ENCODE measurements around the gene P2RX4.
"Not testable (repeated sequence)": the region's sequence is repeated elsewhere in the genome, so short reads cannot be mapped to it uniquely, and the experiment has no call there.

Gene P2RX4

DNA sequence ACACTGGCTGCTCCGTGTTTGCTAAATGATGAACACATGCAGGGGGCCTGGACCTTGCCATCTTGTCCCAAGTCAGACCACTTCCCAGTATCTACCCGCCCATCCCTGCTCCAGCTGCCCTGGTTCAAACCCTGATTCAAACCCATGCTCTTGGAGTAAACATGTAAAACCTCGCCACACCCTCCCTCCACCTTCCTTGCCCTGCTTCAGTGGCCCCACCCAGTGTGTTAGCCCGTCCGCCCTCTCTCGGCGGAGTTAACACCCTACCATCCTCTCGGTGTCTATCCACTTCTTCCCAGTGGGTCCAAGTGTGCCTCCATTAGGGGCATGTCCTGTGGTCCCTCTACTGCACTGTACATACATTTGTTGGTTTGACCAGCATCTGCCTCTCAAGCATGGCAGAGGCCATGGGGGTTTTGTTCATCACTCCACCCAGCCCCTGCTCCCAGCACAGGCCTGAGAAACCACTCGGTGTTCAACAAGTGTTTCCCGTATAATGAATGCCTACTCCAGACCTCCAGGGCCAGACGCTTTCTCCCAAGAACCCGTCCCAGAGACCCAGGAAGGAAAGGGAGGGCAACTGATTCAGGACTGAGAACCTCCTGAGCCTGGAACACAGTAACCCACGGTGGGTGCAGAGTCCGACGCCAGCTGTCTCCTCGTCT lies 37.1 kb downstream of the P2RX4 start:
- no peaks in the 10 kb centered on the region for H3K27me3 ChIP-seq (replicated peaks; ENCODE audit: control insufficient read depth, insufficient read depth, low read length)
- no peak overlapping the region for H3K9ac ChIP-seq (ENCODE audit: low read length)
- H3K4me3 ChIP-seq (ENCODE audit: low read length): no peak overlapping the region
- no peaks in the 10 kb centered on the region for H3K9me3 ChIP-seq (ENCODE audit: control insufficient read depth, low read length)
- no peaks in the 10 kb centered on the region for H3K4me1 ChIP-seq (ENCODE audit: control insufficient read depth, insufficient read depth, low read length)
- H3K36me3 ChIP-seq (ENCODE audit: control insufficient read depth, insufficient read depth, low read length, severe bottlenecking): peaks cover 79% of the 10 kb centered on the region
- no peak for DNase-seq (ENCODE audit: low read depth)

DNA sequence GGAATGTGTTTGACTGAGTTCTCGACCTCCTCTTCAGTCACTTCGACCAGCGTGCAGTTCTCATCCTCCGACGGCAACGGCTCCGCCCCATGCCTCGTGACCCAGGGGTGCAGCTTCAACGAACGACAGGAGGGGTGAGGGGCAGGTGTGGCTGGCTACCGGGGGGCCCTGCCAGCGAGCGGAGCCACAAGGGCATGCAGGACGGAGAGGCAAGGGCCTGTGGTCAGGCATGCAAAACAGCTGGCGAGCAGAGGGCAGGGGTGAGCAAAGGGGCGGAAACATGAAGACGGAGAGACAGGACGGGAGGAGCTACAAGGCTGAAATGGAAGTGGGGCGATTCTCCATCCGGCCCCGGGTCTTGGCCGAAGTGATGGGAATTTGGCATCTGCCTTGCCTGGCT lies 38.7 kb downstream of the P2RX4 start:
- H3K9me3 ChIP-seq (ENCODE audit: control insufficient read depth, low read length): no peaks in the 10 kb centered on the region
- no peak overlapping the region for H3K9ac ChIP-seq (ENCODE audit: low read length)
- no peaks in the 10 kb centered on the region for H3K27me3 ChIP-seq (replicated peaks; ENCODE audit: control insufficient read depth, insufficient read depth, low read length)
- no peaks in the 10 kb centered on the region for H3K4me1 ChIP-seq (ENCODE audit: control insufficient read depth, insufficient read depth, low read length)
- no peak for DNase-seq (ENCODE audit: low read depth)
- H3K36me3 ChIP-seq (ENCODE audit: control insufficient read depth, insufficient read depth, low read length, severe bottlenecking): peaks cover 89% of the 10 kb centered on the region
- H3K4me3 ChIP-seq (ENCODE audit: low read length): no peak overlapping the region

DNA sequence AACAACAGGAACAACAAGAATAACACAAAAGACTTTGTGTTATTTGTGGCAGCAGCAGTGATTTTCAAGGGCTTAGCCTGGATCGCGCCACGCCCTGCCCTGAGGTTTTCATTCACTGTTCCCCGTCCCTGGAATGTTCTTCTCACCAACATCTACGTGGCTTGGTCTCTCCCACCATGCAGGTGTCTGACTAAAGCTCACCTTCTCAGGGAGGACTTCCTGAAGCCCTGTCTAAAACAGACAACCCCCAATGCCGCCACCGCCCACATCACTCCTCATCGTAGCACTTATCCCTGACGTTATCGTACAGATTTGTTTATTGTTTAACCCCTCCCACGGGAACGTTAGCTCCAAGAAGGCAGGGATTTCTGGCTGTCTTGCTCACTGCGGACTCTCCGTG lies 40.4 kb downstream of the P2RX4 start:
- Histone ChIP-seq H3K27me3 (replicated peaks; ENCODE audit: control insufficient read depth, insufficient read depth, low read length) (no peaks in the 10 kb centered on the region), H3K9me3 (ENCODE audit: control insufficient read depth, low read length) (no peaks in the 10 kb centered on the region), H3K36me3 (ENCODE audit: control insufficient read depth, insufficient read depth, low read length, severe bottlenecking) (peaks cover 85% of the 10 kb centered on the region), H3K4me3 (ENCODE audit: low read length) (no peak overlapping the region), H3K9ac (ENCODE audit: low read length) (no peak overlapping the region), H3K4me1 (ENCODE audit: control insufficient read depth, insufficient read depth, low read length) (no peaks in the 10 kb centered on the region)
- DNase-seq (ENCODE audit: low read depth): no peak

DNA sequence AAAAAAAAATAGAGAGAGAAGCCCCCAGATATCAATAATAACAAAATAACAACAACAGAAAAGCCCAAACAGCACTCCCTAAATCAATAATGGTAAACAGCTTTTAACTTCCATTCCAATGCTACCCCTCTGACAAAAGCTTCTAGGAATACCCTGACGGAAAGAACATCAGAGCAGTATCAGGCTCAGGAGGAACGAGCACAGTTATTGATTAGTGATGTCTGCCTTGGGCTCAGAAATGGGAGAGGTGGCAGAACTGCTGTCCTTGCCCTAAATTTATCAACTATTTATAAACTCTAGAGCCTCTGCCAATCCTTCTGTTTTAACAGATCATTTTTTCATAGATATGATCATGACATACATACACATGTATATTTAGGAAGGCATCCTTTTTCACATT lies 41.9 kb downstream of the P2RX4 start:
- H3K9me3 ChIP-seq (ENCODE audit: control insufficient read depth, low read length): no peaks in the 10 kb centered on the region
- peaks cover 85% of the 10 kb centered on the region for H3K36me3 ChIP-seq (ENCODE audit: control insufficient read depth, insufficient read depth, low read length, severe bottlenecking)
- H3K4me3 ChIP-seq (ENCODE audit: low read length): no peak overlapping the region
- no peaks in the 10 kb centered on the region for H3K27me3 ChIP-seq (replicated peaks; ENCODE audit: control insufficient read depth, insufficient read depth, low read length)
- no peak for DNase-seq (ENCODE audit: low read depth)
- no peaks in the 10 kb centered on the region for H3K4me1 ChIP-seq (ENCODE audit: control insufficient read depth, insufficient read depth, low read length)
- no peak overlapping the region for H3K9ac ChIP-seq (ENCODE audit: low read length)

DNA sequence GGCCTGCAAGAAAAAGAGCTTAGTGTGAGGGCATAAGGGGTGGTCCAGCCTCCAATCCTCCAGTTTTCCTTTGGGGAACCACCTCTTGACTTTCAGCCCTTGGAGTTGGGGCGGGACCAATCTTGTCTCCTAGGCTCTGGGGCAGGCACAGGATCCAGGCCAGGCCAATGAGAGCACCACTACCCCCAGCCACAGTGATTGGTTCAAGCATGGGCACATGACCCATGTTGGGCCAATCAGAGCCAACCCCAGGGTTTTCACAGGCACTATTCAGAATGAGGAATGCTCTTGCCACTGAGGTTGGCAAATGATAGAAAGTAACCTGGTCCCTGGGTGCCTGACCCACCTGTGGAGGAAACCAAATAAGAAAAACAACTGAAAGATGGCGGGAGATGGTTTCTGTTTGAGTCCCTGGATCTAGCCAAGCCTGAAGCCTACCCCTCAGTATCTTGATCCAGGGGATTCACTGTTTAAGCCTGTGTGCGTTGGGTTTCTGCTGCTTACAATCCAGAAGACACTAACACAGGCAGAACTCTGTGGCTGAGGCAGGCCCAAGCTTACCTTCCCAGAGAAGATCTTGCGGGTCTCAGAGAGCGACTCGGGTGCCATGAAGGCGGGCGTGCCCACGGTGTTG lies 42.9 kb downstream of the P2RX4 start:
- Histone ChIP-seq H3K36me3 (ENCODE audit: control insufficient read depth, insufficient read depth, low read length, severe bottlenecking) (peaks cover 84% of the 10 kb centered on the region), H3K9ac (ENCODE audit: low read length) (no peak overlapping the region), H3K27me3 (replicated peaks; ENCODE audit: control insufficient read depth, insufficient read depth, low read length) (no peaks in the 10 kb centered on the region), H3K4me1 (ENCODE audit: control insufficient read depth, insufficient read depth, low read length) (no peaks in the 10 kb centered on the region), H3K4me3 (ENCODE audit: low read length) (no peak overlapping the region), H3K9me3 (ENCODE audit: control insufficient read depth, low read length) (no peaks in the 10 kb centered on the region)
- no peak for DNase-seq (ENCODE audit: low read depth)

DNA sequence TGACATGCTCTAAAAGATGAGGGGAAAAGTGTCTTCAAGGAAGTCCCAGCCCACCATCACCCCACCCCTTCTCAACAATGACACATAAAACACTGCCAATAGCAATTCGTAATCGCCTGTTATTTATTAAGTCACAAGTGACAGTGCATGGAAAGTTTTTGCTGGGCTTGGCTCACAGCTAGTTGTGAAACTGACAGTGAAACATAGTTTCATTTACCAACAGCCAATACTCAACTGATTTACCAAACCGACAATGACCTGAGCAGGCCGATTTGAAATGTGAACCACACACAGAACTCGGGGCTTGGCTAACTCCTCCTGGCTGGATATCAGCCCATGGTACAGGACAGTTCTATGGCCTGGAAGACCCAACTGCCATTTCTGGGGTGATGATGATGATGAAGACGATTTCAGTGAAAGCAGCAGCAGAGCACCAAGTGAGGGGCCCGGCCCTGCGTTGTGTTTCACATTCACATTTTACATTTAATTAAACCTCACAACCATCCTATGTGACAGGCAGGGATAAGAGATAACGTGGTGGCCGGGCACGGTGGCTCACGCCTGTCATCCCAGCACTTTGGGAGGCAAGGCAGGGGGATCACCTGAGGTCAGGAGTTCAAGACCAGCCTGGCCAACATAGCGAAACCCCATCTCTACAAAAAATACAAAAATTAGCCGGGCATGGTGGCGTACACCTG lies 43.9 kb downstream of the P2RX4 start:
- H3K9ac ChIP-seq (ENCODE audit: low read length): no peak overlapping the region
- no peaks in the 10 kb centered on the region for H3K9me3 ChIP-seq (ENCODE audit: control insufficient read depth, low read length)
- H3K36me3 ChIP-seq (ENCODE audit: control insufficient read depth, insufficient read depth, low read length, severe bottlenecking): peaks cover 78% of the 10 kb centered on the region
- H3K4me1 ChIP-seq (ENCODE audit: control insufficient read depth, insufficient read depth, low read length): no peaks in the 10 kb centered on the region
- H3K4me3 ChIP-seq (ENCODE audit: low read length): no peak overlapping the region
- DNase-seq (ENCODE audit: low read depth): no peak
- H3K27me3 ChIP-seq (replicated peaks; ENCODE audit: control insufficient read depth, insufficient read depth, low read length): no peaks in the 10 kb centered on the region

DNA sequence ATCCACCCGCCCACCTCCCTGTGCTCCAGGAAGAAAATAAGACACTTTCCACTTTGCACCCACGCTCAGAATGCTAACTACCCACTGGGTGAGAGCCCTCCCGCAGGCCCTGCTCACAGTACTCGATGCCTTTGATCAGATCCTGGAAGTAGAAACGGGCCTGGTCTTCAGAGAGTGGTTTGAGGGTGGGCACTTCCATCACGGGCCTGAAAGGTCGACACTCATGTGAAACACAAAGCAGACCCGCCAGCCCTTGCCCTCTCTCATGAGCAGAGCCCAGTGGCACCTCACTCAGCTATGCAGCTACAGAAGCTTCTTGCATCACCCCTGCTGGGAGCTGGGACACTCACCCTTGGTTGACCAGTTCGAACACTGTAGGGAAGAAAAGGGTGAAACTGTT lies 45.5 kb downstream of the P2RX4 start:
- Histone ChIP-seq H3K36me3 (ENCODE audit: control insufficient read depth, insufficient read depth, low read length, severe bottlenecking) (peaks cover 76% of the 10 kb centered on the region), H3K27me3 (replicated peaks; ENCODE audit: control insufficient read depth, insufficient read depth, low read length) (no peaks in the 10 kb centered on the region), H3K4me3 (ENCODE audit: low read length) (no peak overlapping the region), H3K9ac (ENCODE audit: low read length) (no peak overlapping the region), H3K9me3 (ENCODE audit: control insufficient read depth, low read length) (no peaks in the 10 kb centered on the region), H3K4me1 (ENCODE audit: control insufficient read depth, insufficient read depth, low read length) (no peaks in the 10 kb centered on the region)
- DNase-seq (ENCODE audit: low read depth): no peak

DNA sequence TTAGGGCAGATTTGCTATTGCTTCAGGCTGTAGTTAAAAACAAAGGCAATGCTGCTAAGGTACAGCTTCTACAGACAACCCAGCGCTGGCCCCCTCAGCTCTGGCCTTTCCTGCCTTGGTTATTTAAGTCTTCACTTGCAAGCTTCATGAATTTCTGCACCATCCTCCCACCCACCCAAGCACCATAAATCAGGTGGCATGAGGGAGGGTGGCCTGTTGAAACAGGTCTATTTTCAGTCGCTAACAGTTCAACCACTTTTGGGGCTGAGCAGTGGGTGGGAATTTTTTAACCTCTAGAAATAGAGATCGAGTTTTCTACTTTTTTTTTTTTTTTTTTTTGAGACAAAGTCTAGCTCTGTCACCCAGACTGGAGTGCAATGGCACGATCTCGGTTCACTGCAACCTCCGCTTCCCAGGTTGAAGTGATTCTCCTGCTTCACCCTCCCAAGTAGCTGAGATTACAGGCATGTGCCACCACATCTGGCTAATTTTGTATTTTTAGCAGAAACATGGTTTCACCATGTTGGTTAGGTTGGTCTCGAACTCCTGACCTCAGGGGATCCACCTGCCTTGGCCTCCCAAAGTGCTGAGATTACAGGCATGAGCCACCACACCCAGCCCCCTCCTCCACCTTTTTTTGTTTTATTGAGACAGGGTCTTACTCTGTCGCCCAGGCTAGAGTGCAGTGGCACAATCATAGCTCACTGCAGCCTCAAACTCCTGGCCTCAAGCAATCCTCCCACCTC lies 47.9 kb downstream of the P2RX4 start:
- H3K9me3 ChIP-seq (ENCODE audit: control insufficient read depth, low read length); DNase-seq (ENCODE audit: low read depth); H3K9ac ChIP-seq (ENCODE audit: low read length); H3K27me3 ChIP-seq (replicated peaks; ENCODE audit: control insufficient read depth, insufficient read depth, low read length); H3K4me3 ChIP-seq (ENCODE audit: low read length); H3K4me1 ChIP-seq (ENCODE audit: control insufficient read depth, insufficient read depth, low read length): not testable (repeated sequence)
- H3K36me3 ChIP-seq (ENCODE audit: control insufficient read depth, insufficient read depth, low read length, severe bottlenecking): peaks cover 76% of the 10 kb centered on the region

DNA sequence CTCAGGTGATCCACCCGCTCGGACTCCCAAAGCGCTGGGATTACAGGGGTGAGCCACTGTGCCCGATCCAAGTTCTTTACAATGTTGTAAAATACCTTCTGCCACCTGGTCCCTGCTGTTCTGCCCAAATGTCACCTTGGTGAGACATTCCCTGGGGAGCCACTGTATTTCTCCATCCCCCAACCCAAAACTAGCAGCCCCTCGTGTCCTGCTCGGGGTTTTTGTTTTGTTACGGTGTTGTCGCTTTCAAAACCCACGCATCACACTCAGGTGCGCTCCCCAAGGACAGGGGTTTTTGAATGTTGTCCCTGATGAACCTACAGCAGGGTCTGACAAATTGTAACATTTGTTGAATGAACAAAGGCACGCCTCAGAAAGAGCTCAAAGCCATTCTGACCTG lies 49.1 kb downstream of the P2RX4 start:
- Histone ChIP-seq H3K27me3 (replicated peaks; ENCODE audit: control insufficient read depth, insufficient read depth, low read length) (no peaks in the 10 kb centered on the region), H3K9ac (ENCODE audit: low read length) (no peak overlapping the region), H3K4me3 (ENCODE audit: low read length) (no peak overlapping the region), H3K9me3 (ENCODE audit: control insufficient read depth, low read length) (no peaks in the 10 kb centered on the region), H3K4me1 (ENCODE audit: control insufficient read depth, insufficient read depth, low read length) (no peaks in the 10 kb centered on the region), H3K36me3 (ENCODE audit: control insufficient read depth, insufficient read depth, low read length, severe bottlenecking) (peaks cover 77% of the 10 kb centered on the region)
- no peak for DNase-seq (ENCODE audit: low read depth)

DNA sequence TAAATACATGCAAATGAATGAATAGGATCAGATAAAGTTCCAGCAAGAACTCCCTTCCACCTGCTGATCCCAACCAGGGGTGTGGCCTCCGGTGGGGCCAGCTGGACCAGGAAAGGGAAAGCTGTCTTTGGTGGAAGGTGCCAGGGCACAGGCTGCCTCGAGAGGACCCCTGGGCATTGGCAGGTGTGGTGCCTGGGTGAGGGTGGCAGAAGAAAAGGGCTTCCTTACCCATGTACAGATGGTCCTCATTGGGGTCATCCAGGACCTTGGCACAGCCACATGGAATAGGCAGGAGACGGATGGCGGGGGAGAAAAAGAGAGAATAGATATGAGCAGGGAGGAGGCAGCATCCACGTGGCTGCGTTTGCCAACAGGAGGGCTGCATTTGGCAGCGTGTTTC lies 50.2 kb downstream of the P2RX4 start:
- DNase-seq (ENCODE audit: low read depth): no peak
- no peaks in the 10 kb centered on the region for H3K27me3 ChIP-seq (replicated peaks; ENCODE audit: control insufficient read depth, insufficient read depth, low read length)
- no peak overlapping the region for H3K9ac ChIP-seq (ENCODE audit: low read length)
- H3K4me1 ChIP-seq (ENCODE audit: control insufficient read depth, insufficient read depth, low read length): no peaks in the 10 kb centered on the region
- H3K4me3 ChIP-seq (ENCODE audit: low read length): no peak overlapping the region
- no peaks in the 10 kb centered on the region for H3K9me3 ChIP-seq (ENCODE audit: control insufficient read depth, low read length)
- H3K36me3 ChIP-seq (ENCODE audit: control insufficient read depth, insufficient read depth, low read length, severe bottlenecking): peaks cover 76% of the 10 kb centered on the region

DNA sequence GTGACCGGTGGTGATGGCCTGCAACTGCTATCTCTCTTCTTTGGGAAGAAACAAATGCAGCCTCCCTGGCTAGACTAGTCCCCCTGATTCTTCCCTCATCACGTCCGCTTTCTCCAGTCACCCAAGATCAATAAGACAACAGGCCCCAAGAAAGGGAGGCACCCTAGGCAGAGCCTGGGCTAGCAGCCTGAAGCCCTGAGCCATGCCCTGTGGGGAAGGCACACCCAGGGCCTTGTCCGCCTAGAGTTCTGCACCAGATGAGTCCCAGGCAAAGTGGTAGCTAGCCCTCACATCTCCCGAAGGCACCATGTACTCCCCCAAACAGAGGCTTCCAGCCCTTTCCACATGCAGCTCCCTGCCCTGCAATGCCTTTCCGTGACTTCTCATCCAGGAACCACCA lies 51.5 kb downstream of the P2RX4 start:
- no peak for DNase-seq (ENCODE audit: low read depth)
- H3K4me3 ChIP-seq (ENCODE audit: low read length): no peak overlapping the region
- no peaks in the 10 kb centered on the region for H3K4me1 ChIP-seq (ENCODE audit: control insufficient read depth, insufficient read depth, low read length)
- peaks cover 84% of the 10 kb centered on the region for H3K36me3 ChIP-seq (ENCODE audit: control insufficient read depth, insufficient read depth, low read length, severe bottlenecking)
- no peaks in the 10 kb centered on the region for H3K9me3 ChIP-seq (ENCODE audit: control insufficient read depth, low read length)
- no peak overlapping the region for H3K9ac ChIP-seq (ENCODE audit: low read length)
- no peaks in the 10 kb centered on the region for H3K27me3 ChIP-seq (replicated peaks; ENCODE audit: control insufficient read depth, insufficient read depth, low read length)
